Panc1 (cell line): ENCODE results near the gene PLSCR3. TPM values are rescaled to one million over a fixed set of nuclear protein-coding genes. Genes with fewer than 3 reads are reported as not detected.

Experiments
- ATAC-seq: fragments of 200-7000 bp; cut with Tn5 transposase; 2 replicates; pipeline ENCODE4 v1.9.1; 2020; ENCODE audit warnings: mild to moderate bottlenecking, moderate library complexity
- BruUV-seq: library from RNA; stranded (reverse); fragments of 400-500 nt; replicated peaks from 2 replicates; lab custom pipeline; 2021; lab: Mats Ljungman, UMichigan
- CTCF ChIA-PET: fragments of 300-600 bp; sonication (Branson Sonifier 250); formaldehyde crosslinking; loops from one replicate; lab custom pipeline; 2022; ENCODE audit warnings: antibody characterized with exemption; lab: Charles Lee
- POLR2A ChIA-PET: fragments of 300-600 bp; sonication (Branson Sonifier 250); formaldehyde crosslinking; loops from one replicate; lab custom pipeline; 2022; ENCODE audit warnings: antibody characterized with exemption; lab: Charles Lee
- DNase-seq: peaks from one replicate; pipeline ENCODE4 v3.0.0-alpha.2; 2010; ENCODE audit warnings: low read depth, low spot score
- H3K27ac ChIP-seq: 2 replicates; pipeline ENCODE4 v1.5.1; 2011; ENCODE audit warnings: mild to moderate bottlenecking, low read length, inconsistent platforms
- H3K27me3 ChIP-seq: fragments of 200-500 bp; sonication (Bioruptor generic); 2 replicates; pipeline ENCODE4 v1.6.0; 2014; ENCODE audit warnings: low read length, inconsistent platforms; ENCODE audit not compliant: control insufficient read depth, insufficient read depth
- H3K36me3 ChIP-seq: fragments of 200-500 bp; sonication (Bioruptor generic); 2 replicates; pipeline ENCODE4 v1.5.1; 2014; ENCODE audit warnings: inconsistent platforms, mild to moderate bottlenecking, low read length, moderate library complexity; ENCODE audit not compliant: control insufficient read depth, insufficient read depth
- H3K4me1 ChIP-seq: 2 replicates; pipeline ENCODE4 v1.5.1; 2011; ENCODE audit warnings: inconsistent platforms, mild to moderate bottlenecking, low read length, moderate library complexity; ENCODE audit not compliant: control insufficient read depth, insufficient read depth
- H3K4me3 ChIP-seq, 2 experiments: 2 replicates each; pipeline ENCODE4 v1.5.1; 2011 to 2012; ENCODE audit warnings: low read depth in 2 of 2, low read length in 2 of 2, mild to moderate bottlenecking in 2 of 2, inconsistent platforms in 1 of 2, moderate library complexity in 1 of 2
- H3K9me3 ChIP-seq: fragments of 200-500 bp; sonication (Bioruptor generic); 2 replicates; pipeline ENCODE4 v1.5.1; 2014; ENCODE audit warnings: low read depth, mild to moderate bottlenecking, inconsistent platforms, low read length, moderate library complexity; ENCODE audit not compliant: control insufficient read depth, insufficient read depth
- POLR2AphosphoS5 ChIP-seq: IDR thresholded peaks from 2 replicates; pipeline ENCODE4 v1.6.1; 2012; ENCODE audit warnings: mild to moderate bottlenecking, low read depth, low read length, moderate library complexity
- SIN3A ChIP-seq: IDR thresholded peaks from 2 replicates; pipeline ENCODE4 v1.6.1; 2012; ENCODE audit warnings: low read depth, mild to moderate bottlenecking, low read length, moderate library complexity, borderline replicate concordance; ENCODE audit not compliant: insufficient read depth
- TCF7L2 ChIP-seq: IDR thresholded peaks from 2 replicates; pipeline ENCODE4 v1.6.1; 2011; ENCODE audit warnings: mild to moderate bottlenecking, low read depth, low read length, inconsistent platforms
- in situ Hi-C: cut with HindIII; loops from 2 replicates; pipeline ENCODE4 v1.10.0; 2016; ENCODE audit warnings: low sequenced_read_pairs, low pct_unique_long_range_greater_than_20kb
- intact Hi-C: fragments of 100-400 bp; cut with micrococcal nuclease; formaldehyde crosslinking; loops from one replicate; pipeline ENCODE4 v1.10.0; 2022; ENCODE audit not compliant: unreplicated experiment
- total RNA-seq: library from RNA; stranded (reverse); gene quantifications from one replicate; pipeline ENCODE4 v1.2.1, GENCODE V29; 2021; ENCODE audit not compliant: unreplicated experiment
- TF ChIP-seq, protein P1 (sequence below): fragments of 450-650 bp; IDR thresholded peaks from 2 replicates; pipeline ENCODE4 v1.5.1; 2017; ENCODE audit warnings: mild to moderate bottlenecking
- TF ChIP-seq, protein P2 (sequence below), 2 experiments: IDR thresholded peaks; 2 replicates each; pipeline ENCODE4 v1.6.1; 2011 to 2012; ENCODE audit warnings: low read depth in 2 of 2, control low read depth in 1 of 2, low read length in 1 of 2, mild to moderate bottlenecking in 1 of 2, moderate library complexity in 1 of 2; ENCODE audit not compliant: insufficient read depth in 1 of 2

The PLSCR3 gene
- total RNA-seq, 1 experiment from 2014 or later = 32.0 TPM

DNA sequence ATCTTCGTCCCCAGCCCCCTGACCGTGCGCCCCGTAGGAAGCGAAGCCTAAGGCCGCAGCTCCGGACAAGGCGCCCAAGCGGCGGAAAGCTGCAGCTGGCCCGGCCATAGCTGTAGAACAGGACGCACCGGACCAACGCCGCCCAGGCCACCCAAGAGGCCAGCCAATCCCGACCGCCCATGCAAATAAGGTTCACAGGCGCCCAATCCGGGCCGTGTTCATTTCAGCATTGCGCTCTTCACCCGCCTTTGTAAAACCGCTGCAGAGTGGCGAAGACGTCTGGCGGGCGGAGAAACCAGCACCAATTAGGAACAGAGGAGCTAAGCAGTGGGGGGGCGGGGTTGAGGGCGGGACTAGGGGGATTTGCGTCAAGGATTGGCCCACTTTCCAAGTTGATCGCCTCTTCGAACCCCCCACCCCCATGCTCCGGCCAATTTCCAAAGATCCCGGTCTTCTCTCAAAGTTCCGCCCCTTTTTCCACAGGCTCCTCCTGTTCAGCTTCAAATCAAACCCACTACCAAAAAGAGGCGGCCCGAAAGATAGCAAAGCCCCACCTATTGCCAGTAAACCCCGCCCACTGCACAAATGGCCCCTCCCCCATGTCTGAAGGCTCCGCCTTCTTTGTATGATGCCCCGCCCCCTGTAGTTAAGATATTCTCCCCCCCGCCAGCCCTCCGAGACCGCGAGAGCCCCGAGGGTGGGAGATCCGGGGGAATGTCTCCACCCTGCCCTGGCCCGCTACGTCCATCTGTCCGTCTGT, 9.8 kb upstream of the PLSCR3 start, which contains the start of gene TMEM256:
Gene TMEM256, minus strand, starts transcription at position 121 of the 760 bp plus-strand sequence. Its CDS starts 13 bp downstream, at position 108.
- CTCF ChIA-PET = interaction anchor here (0.7 kb wide), 2 partner anchors 48 to 148 kb away, joined by 4 to 5 read pairs; no protein-coding TSS in a partner anchor
- ATAC-seq = peak; percentile 96

GRCh38 chr17:7403727-7403976, 9.3 kb upstream of the PLSCR3 start:
- no peaks in the 10 kb centered on the region for H3K36me3 ChIP-seq
- DNase-seq (no peak), ATAC-seq (peak; percentile 70)
- H3K27me3 ChIP-seq = no peaks in the 10 kb centered on the region
- peaks cover 3% of the 10 kb centered on the region for H3K4me1 ChIP-seq
- intact Hi-C loops (no loop called here), in situ Hi-C loops (no loop called here)
- BruUV-seq = no TSS peak
- ChIA-PET POLR2A (interaction anchor here (0.7 to 1.6 kb wide), 3 partner anchors 32 to 340 kb away, joined by 3 to 9 read pairs (median 6); partner anchors contain the start of genes POLR2A and TMEM102), CTCF (interaction anchor here (0.7 to 1.1 kb wide), 2 partner anchors 15 to 149 kb away, joined by 4 to 5 read pairs; no protein-coding TSS in a partner anchor)
- no peaks in the 10 kb centered on the region for H3K9me3 ChIP-seq
- peak overlapping the region; percentile 61 for H3K4me3 ChIP-seq
- peak overlapping the region; percentile 76 for H3K27ac ChIP-seq
- TF ChIP-seq, protein P1, sequence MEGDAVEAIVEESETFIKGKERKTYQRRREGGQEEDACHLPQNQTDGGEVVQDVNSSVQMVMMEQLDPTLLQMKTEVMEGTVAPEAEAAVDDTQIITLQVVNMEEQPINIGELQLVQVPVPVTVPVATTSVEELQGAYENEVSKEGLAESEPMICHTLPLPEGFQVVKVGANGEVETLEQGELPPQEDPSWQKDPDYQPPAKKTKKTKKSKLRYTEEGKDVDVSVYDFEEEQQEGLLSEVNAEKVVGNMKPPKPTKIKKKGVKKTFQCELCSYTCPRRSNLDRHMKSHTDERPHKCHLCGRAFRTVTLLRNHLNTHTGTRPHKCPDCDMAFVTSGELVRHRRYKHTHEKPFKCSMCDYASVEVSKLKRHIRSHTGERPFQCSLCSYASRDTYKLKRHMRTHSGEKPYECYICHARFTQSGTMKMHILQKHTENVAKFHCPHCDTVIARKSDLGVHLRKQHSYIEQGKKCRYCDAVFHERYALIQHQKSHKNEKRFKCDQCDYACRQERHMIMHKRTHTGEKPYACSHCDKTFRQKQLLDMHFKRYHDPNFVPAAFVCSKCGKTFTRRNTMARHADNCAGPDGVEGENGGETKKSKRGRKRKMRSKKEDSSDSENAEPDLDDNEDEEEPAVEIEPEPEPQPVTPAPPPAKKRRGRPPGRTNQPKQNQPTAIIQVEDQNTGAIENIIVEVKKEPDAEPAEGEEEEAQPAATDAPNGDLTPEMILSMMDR = no peak
- TF ChIP-seq SIN3A = no peak
- no peak for TF ChIP-seq TCF7L2
- TF ChIP-seq, protein P2, sequence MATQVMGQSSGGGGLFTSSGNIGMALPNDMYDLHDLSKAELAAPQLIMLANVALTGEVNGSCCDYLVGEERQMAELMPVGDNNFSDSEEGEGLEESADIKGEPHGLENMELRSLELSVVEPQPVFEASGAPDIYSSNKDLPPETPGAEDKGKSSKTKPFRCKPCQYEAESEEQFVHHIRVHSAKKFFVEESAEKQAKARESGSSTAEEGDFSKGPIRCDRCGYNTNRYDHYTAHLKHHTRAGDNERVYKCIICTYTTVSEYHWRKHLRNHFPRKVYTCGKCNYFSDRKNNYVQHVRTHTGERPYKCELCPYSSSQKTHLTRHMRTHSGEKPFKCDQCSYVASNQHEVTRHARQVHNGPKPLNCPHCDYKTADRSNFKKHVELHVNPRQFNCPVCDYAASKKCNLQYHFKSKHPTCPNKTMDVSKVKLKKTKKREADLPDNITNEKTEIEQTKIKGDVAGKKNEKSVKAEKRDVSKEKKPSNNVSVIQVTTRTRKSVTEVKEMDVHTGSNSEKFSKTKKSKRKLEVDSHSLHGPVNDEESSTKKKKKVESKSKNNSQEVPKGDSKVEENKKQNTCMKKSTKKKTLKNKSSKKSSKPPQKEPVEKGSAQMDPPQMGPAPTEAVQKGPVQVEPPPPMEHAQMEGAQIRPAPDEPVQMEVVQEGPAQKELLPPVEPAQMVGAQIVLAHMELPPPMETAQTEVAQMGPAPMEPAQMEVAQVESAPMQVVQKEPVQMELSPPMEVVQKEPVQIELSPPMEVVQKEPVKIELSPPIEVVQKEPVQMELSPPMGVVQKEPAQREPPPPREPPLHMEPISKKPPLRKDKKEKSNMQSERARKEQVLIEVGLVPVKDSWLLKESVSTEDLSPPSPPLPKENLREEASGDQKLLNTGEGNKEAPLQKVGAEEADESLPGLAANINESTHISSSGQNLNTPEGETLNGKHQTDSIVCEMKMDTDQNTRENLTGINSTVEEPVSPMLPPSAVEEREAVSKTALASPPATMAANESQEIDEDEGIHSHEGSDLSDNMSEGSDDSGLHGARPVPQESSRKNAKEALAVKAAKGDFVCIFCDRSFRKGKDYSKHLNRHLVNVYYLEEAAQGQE (IDR thresholded peaks at IDR 0.05; ENCODE audit: insufficient read depth in 1 of 2, low read depth in 2 of 2, low read length in 1 of 2) = no peak
- TF ChIP-seq POLR2AphosphoS5 = no peak

More for the DNA sequence above, 9.8 kb upstream of the PLSCR3 start, which contains the start of gene TMEM256:
- H3K4me1 ChIP-seq = peaks cover 3% of the 10 kb centered on the region
- TF ChIP-seq TCF7L2 = no peak
- TF ChIP-seq, protein P2 (IDR thresholded peaks at IDR 0.05; ENCODE audit: insufficient read depth in 1 of 2, low read depth in 2 of 2, low read length in 1 of 2) = no peak
- peak; percentile 65 for TF ChIP-seq POLR2AphosphoS5
- TF ChIP-seq SIN3A = 0 out of 2 replicates have a peak, but pooled peaks have one; percentile 21
- TF ChIP-seq, protein P1 = no peak
- BruUV-seq = no TSS peak
- POLR2A ChIA-PET = interaction anchor here (0.6 to 1.6 kb wide), 4 partner anchors 31 to 1963 kb away, joined by 3 to 9 read pairs (median 4); partner anchors contain the start of genes POLR2A and TMEM102
- intact Hi-C loops (no loop called here), in situ Hi-C loops (no loop called here)
- H3K27me3 ChIP-seq = no peaks in the 10 kb centered on the region
- DNase-seq = peak; percentile 96
- peak within 1 kb of the TSS; percentile 61 to 63 for H3K4me3 ChIP-seq
- H3K36me3 ChIP-seq = no peaks in the 10 kb centered on the region
- H3K9me3 ChIP-seq = no peaks in the 10 kb centered on the region
- peak within 1 kb of the TSS; percentile 76 for H3K27ac ChIP-seq
